ENCODE results near the gene SRSF2.

The SRSF2 gene

DNA sequence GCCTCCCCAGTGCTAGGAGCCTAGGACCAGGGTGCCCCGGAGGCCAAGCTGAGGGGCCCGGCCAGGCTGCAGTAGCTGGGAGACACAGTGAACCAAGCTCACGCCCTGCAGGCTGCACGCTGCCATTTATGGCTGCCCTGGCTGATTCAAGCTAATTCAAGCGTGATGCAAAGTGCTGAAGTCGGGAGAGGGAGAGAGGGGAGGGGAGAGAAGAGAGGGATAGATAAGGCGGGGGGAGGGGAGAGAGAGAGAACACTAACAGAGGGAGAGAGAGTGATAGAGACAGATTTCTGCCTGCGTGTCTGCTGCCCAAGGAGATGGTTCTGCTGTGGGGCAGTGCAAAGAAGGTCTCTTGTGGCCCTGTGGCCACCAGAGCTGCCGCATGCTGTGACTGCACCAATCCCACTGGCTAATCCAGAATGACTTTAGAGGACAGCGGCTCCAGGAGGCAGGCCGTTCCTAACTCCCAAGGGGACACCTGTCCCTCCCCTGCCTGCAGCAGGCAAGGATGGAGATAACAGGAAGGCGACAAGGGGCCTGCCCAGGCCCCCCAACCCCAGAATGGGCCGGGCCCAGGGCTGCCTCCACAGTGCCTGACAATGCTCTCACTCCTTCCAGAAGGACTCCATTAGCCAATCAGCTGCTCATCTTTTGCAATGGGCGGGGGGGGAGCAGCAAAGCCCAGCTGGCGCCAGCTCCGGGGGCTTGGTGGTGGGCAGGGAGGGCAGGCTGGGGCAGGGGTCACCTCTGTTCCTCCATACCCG is 39.2 kb downstream of the SRSF2 start:
- Histone ChIP-seq H3K9ac (ENCODE audit: low read depth, low read length) (peak overlapping the region; percentile 20; the same call in 1 of the 2 replicates), H3K4me3 (ENCODE audit: low read depth, low read length) (no peak overlapping the region), H3K27me3 (ENCODE audit: control insufficient read depth, insufficient read depth, low read length) (no peaks in the 10 kb centered on the region), H3K9me3 (ENCODE audit: control insufficient read depth, insufficient read depth, low read length) (no peaks in the 10 kb centered on the region), H3K4me1 (ENCODE audit: control insufficient read depth, insufficient read depth, low read length) (peaks cover 29% of the 10 kb centered on the region), H3K27ac (ENCODE audit: low read depth, low read length) (peak overlapping the region; percentile 32), H3K36me3 (ENCODE audit: control insufficient read depth, insufficient read depth, low read length) (no peaks in the 10 kb centered on the region)

DNA sequence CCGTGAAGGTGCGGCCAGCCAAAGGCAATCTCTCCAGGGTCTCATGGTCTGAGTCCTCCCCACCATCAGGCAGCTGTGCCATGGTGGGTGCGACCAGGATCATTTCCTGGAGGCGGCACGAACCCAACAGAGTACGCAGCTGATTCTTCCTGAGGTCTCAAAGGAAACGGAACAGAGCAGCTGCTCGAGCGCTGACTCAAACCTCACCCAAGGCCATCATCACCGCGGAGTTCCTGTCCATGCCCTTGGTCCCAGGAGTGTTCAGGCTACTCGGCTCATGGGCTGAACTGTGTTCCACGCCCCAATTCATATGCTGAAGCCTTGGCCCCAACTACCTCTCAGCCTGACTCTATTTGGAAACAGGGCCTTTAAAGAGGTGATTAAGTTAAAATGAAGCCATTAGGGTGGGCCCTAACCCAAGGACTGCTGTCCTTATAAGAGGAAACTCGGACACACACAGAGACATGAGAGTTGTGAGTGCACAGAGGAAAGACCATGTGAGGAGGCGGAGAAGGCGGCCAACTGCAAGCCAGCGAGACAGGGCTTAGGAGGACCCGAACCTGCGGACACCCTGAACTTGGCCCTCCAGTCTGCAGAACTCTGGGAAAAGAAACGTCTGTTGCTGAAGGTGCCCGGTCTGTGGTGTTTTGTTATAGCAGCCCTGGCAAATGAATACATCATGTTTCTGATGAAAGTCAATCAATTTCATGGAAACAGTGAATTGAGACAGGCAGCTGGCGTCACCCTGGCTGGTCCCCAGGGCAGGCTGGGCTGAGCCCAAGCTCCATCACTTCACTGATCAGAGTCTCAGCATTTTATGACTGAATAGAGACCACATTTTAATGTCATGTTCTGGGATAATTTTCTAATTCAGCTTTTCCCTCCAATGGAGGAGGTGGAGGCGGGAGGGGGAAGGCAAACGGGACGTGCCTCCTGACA is 40.1 kb downstream of the SRSF2 start:
- H3K9me3 ChIP-seq (ENCODE audit: control insufficient read depth, insufficient read depth, low read length): no peaks in the 10 kb centered on the region
- peak overlapping the region; percentile 20; the same call in 1 of the 2 replicates for H3K9ac ChIP-seq (ENCODE audit: low read depth, low read length)
- no peaks in the 10 kb centered on the region for H3K36me3 ChIP-seq (ENCODE audit: control insufficient read depth, insufficient read depth, low read length)
- peak overlapping the region; percentile 32 for H3K27ac ChIP-seq (ENCODE audit: low read depth, low read length)
- peaks cover 29% of the 10 kb centered on the region for H3K4me1 ChIP-seq (ENCODE audit: control insufficient read depth, insufficient read depth, low read length)
- H3K27me3 ChIP-seq (ENCODE audit: control insufficient read depth, insufficient read depth, low read length): no peaks in the 10 kb centered on the region
- H3K4me3 ChIP-seq (ENCODE audit: low read depth, low read length): no peak overlapping the region

DNA sequence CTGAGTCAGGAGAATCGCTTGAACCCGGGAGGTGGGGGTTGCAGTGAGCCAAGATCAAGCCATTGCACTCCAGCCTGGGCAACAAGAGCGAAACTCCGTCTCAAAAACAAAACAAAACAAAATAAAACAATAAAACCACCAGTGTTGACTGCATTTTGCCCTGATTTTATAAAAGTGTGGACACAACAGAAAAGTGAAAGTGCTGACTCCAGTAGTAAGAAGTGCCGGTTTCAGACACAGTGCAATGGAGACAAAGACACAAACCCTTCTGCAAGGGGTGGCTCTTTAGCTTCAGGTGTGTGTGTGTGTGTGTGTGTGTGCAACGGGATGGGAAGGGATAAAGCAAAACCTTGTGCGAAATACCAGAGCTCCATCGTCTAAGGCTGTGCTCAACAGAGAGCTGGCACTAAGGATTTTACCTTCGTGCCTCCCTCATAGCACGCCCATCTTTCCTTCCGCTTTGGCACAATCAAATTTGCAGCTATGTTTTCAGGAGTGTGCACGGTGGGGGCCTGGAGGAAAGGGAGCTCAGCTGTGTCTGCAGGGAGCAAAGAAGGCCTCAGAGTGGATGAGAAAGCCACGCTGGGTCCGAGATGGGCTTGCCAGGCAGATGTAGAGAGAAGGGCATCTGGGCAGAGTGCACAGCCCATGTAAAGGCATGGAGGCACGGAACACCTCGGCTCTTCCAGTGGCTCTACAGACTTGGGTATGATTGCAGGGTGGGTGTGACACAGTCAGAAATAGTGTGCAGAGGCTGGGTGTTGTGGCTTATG is 41.9 kb downstream of the SRSF2 start:
- Histone ChIP-seq H3K4me3 (ENCODE audit: low read depth, low read length) (no peak overlapping the region), H3K27ac (ENCODE audit: low read depth, low read length) (no peak overlapping the region), H3K4me1 (ENCODE audit: control insufficient read depth, insufficient read depth, low read length) (peaks cover 12% of the 10 kb centered on the region), H3K9ac (ENCODE audit: low read depth, low read length) (no peak overlapping the region), H3K9me3 (ENCODE audit: control insufficient read depth, insufficient read depth, low read length) (no peaks in the 10 kb centered on the region), H3K27me3 (ENCODE audit: control insufficient read depth, insufficient read depth, low read length) (no peaks in the 10 kb centered on the region), H3K36me3 (ENCODE audit: control insufficient read depth, insufficient read depth, low read length) (no peaks in the 10 kb centered on the region)

GRCh38 chr17:76691379-76692191 is 45.5 kb downstream of the SRSF2 start:
- H3K27ac ChIP-seq (ENCODE audit: low read depth, low read length): no peak overlapping the region
- no peaks in the 10 kb centered on the region for H3K36me3 ChIP-seq (ENCODE audit: control insufficient read depth, insufficient read depth, low read length)
- no peaks in the 10 kb centered on the region for H3K27me3 ChIP-seq (ENCODE audit: control insufficient read depth, insufficient read depth, low read length)
- no peaks in the 10 kb centered on the region for H3K9me3 ChIP-seq (ENCODE audit: control insufficient read depth, insufficient read depth, low read length)
- peaks cover 7% of the 10 kb centered on the region; the same call in 1 of the 2 replicates for H3K4me1 ChIP-seq (ENCODE audit: control insufficient read depth, insufficient read depth, low read length)
- no peak overlapping the region for H3K4me3 ChIP-seq (ENCODE audit: low read depth, low read length)
- no peak overlapping the region for H3K9ac ChIP-seq (ENCODE audit: low read depth, low read length)

DNA sequence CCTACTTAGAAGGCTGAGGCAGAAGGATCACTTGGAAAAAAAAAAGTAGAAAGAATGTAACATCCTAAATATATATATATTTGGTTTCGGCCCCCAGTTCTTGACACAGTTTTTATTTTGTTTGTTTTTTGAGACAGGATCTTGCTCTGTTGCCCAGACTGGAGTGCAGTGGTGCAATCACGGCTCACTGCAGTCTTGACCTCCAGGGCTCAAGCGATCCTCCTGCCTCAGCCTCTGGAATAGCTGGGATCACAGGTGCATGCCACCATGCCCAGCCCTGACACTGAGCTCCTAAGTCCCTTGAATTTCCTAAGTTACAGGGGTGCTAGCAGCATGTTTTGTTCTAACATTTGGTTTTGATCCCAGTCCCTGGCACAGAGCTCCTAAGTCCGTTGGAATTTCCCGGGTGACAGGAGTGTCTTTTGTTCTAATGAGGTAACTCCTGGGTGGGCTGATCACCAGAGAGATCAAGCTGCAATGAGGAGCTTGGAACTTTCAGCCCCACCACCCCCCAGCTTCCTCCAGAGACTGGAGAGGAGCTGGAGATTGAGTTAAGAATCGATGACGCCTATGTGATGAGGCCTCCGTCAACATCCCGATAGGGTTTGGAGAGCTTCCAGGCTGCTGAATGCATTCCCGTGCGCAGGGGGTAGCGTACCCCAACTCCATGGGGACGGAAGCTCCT is 46.4 kb downstream of the SRSF2 start:
- no peak overlapping the region for H3K4me3 ChIP-seq (ENCODE audit: low read depth, low read length)
- no peaks in the 10 kb centered on the region for H3K27me3 ChIP-seq (ENCODE audit: control insufficient read depth, insufficient read depth, low read length)
- H3K9me3 ChIP-seq (ENCODE audit: control insufficient read depth, insufficient read depth, low read length): no peaks in the 10 kb centered on the region
- H3K36me3 ChIP-seq (ENCODE audit: control insufficient read depth, insufficient read depth, low read length): no peaks in the 10 kb centered on the region
- H3K9ac ChIP-seq (ENCODE audit: low read depth, low read length): no peak overlapping the region
- H3K4me1 ChIP-seq (ENCODE audit: control insufficient read depth, insufficient read depth, low read length): peaks cover 7% of the 10 kb centered on the region; the same call in 1 of the 2 replicates
- no peak overlapping the region for H3K27ac ChIP-seq (ENCODE audit: low read depth, low read length)

DNA sequence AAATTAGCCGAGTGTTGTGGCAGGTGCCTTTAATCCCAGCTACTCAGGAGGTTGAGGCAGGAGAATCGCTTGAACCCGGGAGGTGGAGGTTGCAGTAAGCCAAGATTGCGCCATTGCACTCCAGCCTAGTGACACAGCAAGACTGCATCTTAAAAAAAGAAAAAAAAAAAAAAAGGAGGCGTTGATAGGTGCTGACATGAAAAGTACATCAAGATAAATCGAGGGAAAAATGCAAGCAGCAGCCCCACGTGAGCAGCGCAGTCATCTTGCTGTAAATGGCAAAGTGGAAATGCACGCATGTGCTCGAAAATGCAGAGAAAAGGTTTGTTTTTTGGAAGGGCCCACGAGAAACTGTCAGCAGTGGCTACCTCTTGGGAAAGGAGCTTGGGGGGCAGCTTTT is 47.3 kb downstream of the SRSF2 start:
- Histone ChIP-seq H3K4me3 (ENCODE audit: low read depth, low read length) (no peak overlapping the region), H3K4me1 (ENCODE audit: control insufficient read depth, insufficient read depth, low read length) (peaks cover 7% of the 10 kb centered on the region; the same call in 1 of the 2 replicates), H3K36me3 (ENCODE audit: control insufficient read depth, insufficient read depth, low read length) (no peaks in the 10 kb centered on the region), H3K9ac (ENCODE audit: low read depth, low read length) (no peak overlapping the region), H3K27me3 (ENCODE audit: control insufficient read depth, insufficient read depth, low read length) (no peaks in the 10 kb centered on the region), H3K27ac (ENCODE audit: low read depth, low read length) (no peak overlapping the region), H3K9me3 (ENCODE audit: control insufficient read depth, insufficient read depth, low read length) (no peaks in the 10 kb centered on the region)

DNA sequence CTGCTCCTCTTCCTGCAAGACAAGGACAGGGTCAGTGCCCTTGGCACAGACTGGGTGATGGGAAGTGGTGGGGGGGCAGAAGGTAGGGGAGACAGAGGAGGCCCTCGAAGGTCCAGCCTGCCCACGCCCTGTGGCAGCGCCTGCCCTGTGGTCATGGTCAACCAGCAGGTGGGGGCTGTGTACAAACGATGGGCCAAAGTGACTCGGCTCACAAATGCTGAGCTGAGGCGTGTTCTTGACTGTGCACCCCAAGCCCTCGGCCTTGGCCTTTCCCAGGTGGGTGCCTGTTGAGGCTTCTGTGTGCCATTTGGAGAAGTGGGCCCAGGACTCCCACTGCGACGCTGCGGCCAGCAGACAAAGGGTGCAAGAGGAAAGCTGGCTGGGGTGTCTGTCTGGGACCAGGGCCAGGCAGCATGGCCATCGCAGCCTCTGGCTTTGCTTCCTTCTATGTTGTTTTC is 48.9 kb downstream of the SRSF2 start:
- Histone ChIP-seq H3K4me3 (ENCODE audit: low read depth, low read length) (no peak overlapping the region), H3K9me3 (ENCODE audit: control insufficient read depth, insufficient read depth, low read length) (no peaks in the 10 kb centered on the region), H3K9ac (ENCODE audit: low read depth, low read length) (no peak overlapping the region), H3K27ac (ENCODE audit: low read depth, low read length) (no peak overlapping the region), H3K27me3 (ENCODE audit: control insufficient read depth, insufficient read depth, low read length) (no peaks in the 10 kb centered on the region), H3K4me1 (ENCODE audit: control insufficient read depth, insufficient read depth, low read length) (peaks cover 13% of the 10 kb centered on the region), H3K36me3 (ENCODE audit: control insufficient read depth, insufficient read depth, low read length) (no peaks in the 10 kb centered on the region)

DNA sequence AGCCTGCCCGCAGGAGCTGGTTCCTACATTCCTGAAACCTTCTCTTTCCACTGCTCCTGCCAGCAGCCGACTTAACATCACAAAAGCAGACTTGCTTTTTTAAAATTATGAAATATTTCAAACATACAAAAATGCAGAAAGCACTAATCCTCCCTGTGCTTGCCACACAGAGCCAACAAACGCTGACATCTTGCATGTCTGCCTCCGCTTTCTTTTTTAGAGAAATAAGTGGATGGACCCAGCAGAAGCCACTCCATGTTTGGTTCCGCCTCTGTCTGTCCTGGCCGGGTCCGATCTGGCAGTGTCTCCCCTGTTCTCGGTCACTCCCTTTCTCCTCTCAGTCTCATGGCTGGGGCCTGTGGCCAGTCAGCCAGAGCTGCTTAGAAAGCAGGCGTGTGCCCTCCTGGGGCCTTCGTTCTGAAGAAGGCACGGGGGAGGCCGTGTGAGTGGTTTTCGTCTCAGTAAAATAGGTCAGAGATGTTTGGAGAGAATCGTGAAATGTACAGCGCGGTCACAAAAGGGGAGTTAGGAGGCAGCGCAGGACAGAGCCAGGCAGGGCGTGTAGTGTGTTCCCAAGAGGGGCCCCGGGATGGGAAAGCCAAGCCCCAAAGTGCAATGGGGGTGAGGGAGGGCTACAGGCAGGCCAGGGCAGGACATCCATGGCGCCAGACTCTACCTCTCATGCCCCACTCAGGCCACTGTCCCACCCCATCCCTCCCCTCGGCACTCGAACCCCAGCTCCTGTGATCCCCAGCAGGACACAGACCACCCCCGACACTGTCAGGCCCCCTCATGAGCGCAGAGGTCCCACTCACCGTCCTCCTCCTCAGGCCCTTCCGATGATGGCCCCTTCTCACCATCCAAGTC is 49.6 kb downstream of the SRSF2 start:
- H3K27ac ChIP-seq (ENCODE audit: low read depth, low read length): no peak overlapping the region
- H3K4me1 ChIP-seq (ENCODE audit: control insufficient read depth, insufficient read depth, low read length): peaks cover 13% of the 10 kb centered on the region
- no peaks in the 10 kb centered on the region for H3K27me3 ChIP-seq (ENCODE audit: control insufficient read depth, insufficient read depth, low read length)
- H3K36me3 ChIP-seq (ENCODE audit: control insufficient read depth, insufficient read depth, low read length): no peaks in the 10 kb centered on the region
- no peaks in the 10 kb centered on the region for H3K9me3 ChIP-seq (ENCODE audit: control insufficient read depth, insufficient read depth, low read length)
- no peak overlapping the region for H3K4me3 ChIP-seq (ENCODE audit: low read depth, low read length)
- H3K9ac ChIP-seq (ENCODE audit: low read depth, low read length): no peak overlapping the region

DNA sequence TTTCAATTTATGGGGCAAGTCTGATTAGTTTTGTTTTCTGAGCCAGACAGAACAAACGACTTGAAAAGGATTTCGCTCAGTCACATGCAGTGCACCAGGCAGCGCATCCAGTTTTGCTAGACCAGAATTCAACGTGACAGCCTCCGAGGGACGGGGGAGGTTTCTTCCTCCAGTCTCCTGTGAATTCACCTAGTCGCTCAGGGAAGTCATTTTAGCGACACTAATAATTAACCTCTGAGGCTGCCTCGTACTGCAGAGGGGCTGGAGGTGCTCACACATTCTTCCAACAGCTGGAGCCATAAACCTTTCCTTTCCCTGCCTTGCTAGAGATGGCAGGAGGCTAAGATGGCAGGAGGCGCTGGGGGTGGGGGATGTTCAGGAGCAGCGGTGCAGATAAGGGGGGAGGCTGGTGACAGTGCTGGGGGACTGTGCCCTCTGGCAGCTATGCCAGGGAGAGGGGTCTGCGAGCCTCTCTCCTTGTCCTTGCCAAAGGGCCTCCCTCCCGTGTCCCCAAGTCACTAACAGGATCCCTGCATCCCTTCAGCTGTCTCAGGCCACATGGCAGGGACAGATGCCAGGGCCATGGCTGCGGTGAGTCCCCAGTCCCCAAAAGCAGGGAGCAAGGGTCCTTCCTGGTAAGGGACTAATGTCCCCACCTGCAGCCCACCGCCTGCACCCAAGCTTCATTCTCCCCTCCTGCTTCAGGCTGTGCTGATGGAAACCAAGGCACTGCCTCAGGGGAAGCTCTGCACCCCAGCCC is 50.4 kb downstream of the SRSF2 start:
- Histone ChIP-seq H3K9ac (ENCODE audit: low read depth, low read length) (no peak overlapping the region), H3K27ac (ENCODE audit: low read depth, low read length) (no peak overlapping the region)

More for the DNA sequence above, 50.4 kb downstream of the SRSF2 start:
- H3K4me3 ChIP-seq (ENCODE audit: low read depth, low read length): no peak overlapping the region
- H3K9me3 ChIP-seq (ENCODE audit: control insufficient read depth, insufficient read depth, low read length): no peaks in the 10 kb centered on the region
- H3K27me3 ChIP-seq (ENCODE audit: control insufficient read depth, insufficient read depth, low read length): no peaks in the 10 kb centered on the region
- H3K36me3 ChIP-seq (ENCODE audit: control insufficient read depth, insufficient read depth, low read length): no peaks in the 10 kb centered on the region
- peaks cover 13% of the 10 kb centered on the region for H3K4me1 ChIP-seq (ENCODE audit: control insufficient read depth, insufficient read depth, low read length)

All from HUES48 (cell line).